Measurements from ENCODE around the gene PTGFR. TPM values are rescaled to one million over a fixed set of nuclear protein-coding genes. Genes with fewer than 3 reads are reported as not detected.

Gene PTGFR
- total RNA-seq, 3 donors from 2014 or later (not counting 1 experiment from before 2014, with no cell fraction given): not detected

DNA sequence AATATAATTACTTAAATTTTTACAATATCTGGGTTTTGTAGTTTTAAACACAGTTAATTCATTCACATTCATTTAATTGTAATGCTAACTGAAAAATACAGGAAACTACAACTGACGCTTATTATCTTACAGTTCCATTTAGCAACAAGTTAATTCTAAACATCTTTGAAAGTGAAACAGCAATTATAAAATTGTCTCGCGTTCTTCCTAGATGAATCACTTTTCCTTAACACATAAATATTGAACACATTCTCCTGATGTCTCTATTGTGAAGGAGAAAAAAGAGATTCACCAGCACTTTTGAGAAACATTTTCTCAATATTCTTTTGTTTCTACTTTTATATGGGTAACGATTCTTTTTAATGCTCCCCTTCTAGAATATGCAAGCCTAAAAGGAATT is 6.4 kb downstream of the PTGFR start:
- Histone ChIP-seq H3K4me1 (ENCODE audit: control insufficient read depth, insufficient read depth, low read length) (no peaks in the 10 kb centered on the region), H3K27ac (ENCODE audit: low read length) (no peak overlapping the region), H3K9me3 (ENCODE audit: control insufficient read depth, insufficient read depth, low read length) (no peaks in the 10 kb centered on the region), H3K4me3 (ENCODE audit: low read length) (no peak overlapping the region), H3K36me3 (ENCODE audit: control insufficient read depth, insufficient read depth, low read length) (no peaks in the 10 kb centered on the region), H3K27me3 (ENCODE audit: control insufficient read depth, insufficient read depth, low read length) (no peaks in the 10 kb centered on the region)
- ATAC-seq (no peak), DNase-seq (no peak)
- TF ChIP-seq CTCF (IDR thresholded peaks at IDR 0.05): no peak
- H3K4me3 Mint-ChIP-seq: no peak overlapping the region
- no peaks in the 10 kb centered on the region for H3K9me3 Mint-ChIP-seq
- H3K27me3 Mint-ChIP-seq (ENCODE audit: low read depth in 2 of 2): no peaks in the 10 kb centered on the region
- intact Hi-C loops (cut with micrococcal nuclease): no loop called here
- H3K4me1 Mint-ChIP-seq: no peaks in the 10 kb centered on the region
- H3K27ac Mint-ChIP-seq: no peak overlapping the region
- no peaks in the 10 kb centered on the region for H3K36me3 Mint-ChIP-seq
- WGBS (ENCODE audit: insufficient coverage): 100% methylated on average over 3 of the region's 4 CpGs

GRCh38 chr1:78500529-78500928 is 9.8 kb downstream of the PTGFR start:
- 60% methylated on average over 2 of the region's 2 CpGs for WGBS (ENCODE audit: insufficient coverage)
- Histone ChIP-seq H3K27ac (ENCODE audit: low read length) (no peak overlapping the region), H3K27me3 (ENCODE audit: control insufficient read depth, insufficient read depth, low read length) (no peaks in the 10 kb centered on the region), H3K4me3 (ENCODE audit: low read length) (no peak overlapping the region), H3K36me3 (ENCODE audit: control insufficient read depth, insufficient read depth, low read length) (no peaks in the 10 kb centered on the region), H3K9me3 (ENCODE audit: control insufficient read depth, insufficient read depth, low read length) (no peaks in the 10 kb centered on the region), H3K4me1 (ENCODE audit: control insufficient read depth, insufficient read depth, low read length) (no peaks in the 10 kb centered on the region)
- ATAC-seq: no peak
- DNase-seq: no peak
- Mint-ChIP-seq H3K27me3 (ENCODE audit: low read depth in 2 of 2) (no peaks in the 10 kb centered on the region), H3K4me3 (no peak overlapping the region), H3K9me3 (no peaks in the 10 kb centered on the region), H3K4me1 (no peaks in the 10 kb centered on the region), H3K36me3 (no peaks in the 10 kb centered on the region), H3K27ac (no peak overlapping the region)
- no peak for TF ChIP-seq CTCF (IDR thresholded peaks at IDR 0.05)
- intact Hi-C loops (cut with micrococcal nuclease): no loop called here

DNA sequence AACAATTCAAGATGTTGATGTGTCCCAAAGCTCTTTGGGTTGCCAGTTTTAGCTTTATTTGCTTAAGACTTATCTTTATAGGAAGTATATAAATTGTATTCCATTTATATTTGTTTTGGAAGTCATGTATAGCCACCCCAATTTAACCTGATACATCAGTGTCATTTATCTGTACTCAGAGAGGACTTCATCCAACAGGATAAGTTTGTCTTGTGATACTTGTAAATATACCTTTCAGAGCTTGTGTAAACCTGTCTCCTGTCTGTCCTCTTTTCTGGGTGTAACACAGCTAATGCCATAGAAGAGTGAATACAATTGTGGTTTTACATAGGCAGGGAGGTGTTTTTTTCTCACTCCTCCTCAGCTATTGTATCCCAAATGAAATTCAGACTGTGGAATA is 10.4 kb downstream of the PTGFR start:
- no peak for ATAC-seq
- H3K4me1 Mint-ChIP-seq: no peaks in the 10 kb centered on the region
- TF ChIP-seq CTCF (IDR thresholded peaks at IDR 0.05): no peak
- Histone ChIP-seq H3K36me3 (ENCODE audit: control insufficient read depth, insufficient read depth, low read length) (no peaks in the 10 kb centered on the region), H3K27ac (ENCODE audit: low read length) (no peak overlapping the region), H3K4me3 (ENCODE audit: low read length) (no peak overlapping the region), H3K27me3 (ENCODE audit: control insufficient read depth, insufficient read depth, low read length) (no peaks in the 10 kb centered on the region), H3K4me1 (ENCODE audit: control insufficient read depth, insufficient read depth, low read length) (no peaks in the 10 kb centered on the region), H3K9me3 (ENCODE audit: control insufficient read depth, insufficient read depth, low read length) (no peaks in the 10 kb centered on the region)
- H3K4me3 Mint-ChIP-seq: no peak overlapping the region
- H3K36me3 Mint-ChIP-seq: no peaks in the 10 kb centered on the region
- H3K9me3 Mint-ChIP-seq: no peaks in the 10 kb centered on the region
- intact Hi-C loops (cut with micrococcal nuclease): no loop called here
- no peak for DNase-seq
- no peak overlapping the region for H3K27ac Mint-ChIP-seq
- no peaks in the 10 kb centered on the region for H3K27me3 Mint-ChIP-seq (ENCODE audit: low read depth in 2 of 2)

DNA sequence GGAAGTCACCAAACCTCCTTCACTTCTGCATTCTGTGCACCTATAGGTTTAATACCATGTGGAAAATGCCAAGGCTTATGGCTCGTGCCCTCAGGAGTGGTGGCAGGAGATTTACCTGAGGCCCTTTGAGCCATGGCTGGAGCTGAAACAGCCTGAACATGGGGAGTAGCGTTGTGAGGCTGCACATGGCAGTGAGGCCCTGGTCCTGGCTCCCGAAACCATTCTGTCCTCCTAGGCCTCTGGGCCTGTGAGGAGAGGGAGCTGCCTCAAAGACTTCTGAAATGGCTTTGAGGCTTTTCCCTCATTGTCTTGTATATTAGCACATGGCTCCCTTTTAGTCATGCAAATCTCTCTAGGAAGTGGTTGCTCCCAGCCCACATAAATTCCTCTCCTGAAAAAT is 20.6 kb downstream of the PTGFR start:
- peaks cover 17 to 23% of the 10 kb centered on the region in 2 donors for H3K9me3 Mint-ChIP-seq
- no peaks in the 10 kb centered on the region for H3K36me3 ChIP-seq (ENCODE audit: control insufficient read depth, insufficient read depth, low read length)
- no peaks in the 10 kb centered on the region for H3K27me3 ChIP-seq (ENCODE audit: control insufficient read depth, insufficient read depth, low read length)
- H3K4me1 ChIP-seq (ENCODE audit: control insufficient read depth, insufficient read depth, low read length): no peaks in the 10 kb centered on the region
- 81% methylated on average over 3 of the region's 3 CpGs for WGBS (ENCODE audit: insufficient coverage)
- H3K27ac Mint-ChIP-seq: no peak overlapping the region
- DNase-seq (no peak), ATAC-seq (no peak)
- H3K4me3 ChIP-seq (ENCODE audit: low read length): no peak overlapping the region
- no peak overlapping the region for H3K4me3 Mint-ChIP-seq
- no peak overlapping the region for H3K27ac ChIP-seq (ENCODE audit: low read length)
- no peaks in the 10 kb centered on the region for H3K4me1 Mint-ChIP-seq
- peaks cover 24% of the 10 kb centered on the region for H3K9me3 ChIP-seq (ENCODE audit: control insufficient read depth, insufficient read depth, low read length)
- no peaks in the 10 kb centered on the region for H3K27me3 Mint-ChIP-seq (ENCODE audit: low read depth in 2 of 2)
- intact Hi-C loops (cut with micrococcal nuclease): no loop called here
- H3K36me3 Mint-ChIP-seq: no peaks in the 10 kb centered on the region
- TF ChIP-seq CTCF (IDR thresholded peaks at IDR 0.05): no peak

Data from natural killer cell (primary cell).